ENCODE results near the gene CREB5.
"Not testable (repeated sequence)": the region's sequence is repeated elsewhere in the genome, so short reads cannot be mapped to it uniquely, and the experiment has no call there.

The CREB5 gene

GRCh38 chr7:28815928-28816373 lies 403.6 kb downstream of the CREB5 start:
- no peaks in the 10 kb centered on the region for H3K36me3 ChIP-seq
- no peak overlapping the region for H3K27ac ChIP-seq
- H3K9me3 ChIP-seq (ENCODE audit: severe bottlenecking), result no peaks in the 10 kb centered on the region
- no peak for TF ChIP-seq CTCF (IDR thresholded peaks at IDR 0.05; ENCODE audit: low read depth, low read length)
- no peak for DNase-seq
- no peak overlapping the region for H3K4me3 ChIP-seq (ENCODE audit: low read depth, low read length)
- peaks cover 63% of the 10 kb centered on the region for H3K27me3 ChIP-seq (ENCODE audit: insufficient read depth, low read depth, severe bottlenecking)

- TF ChIP-seq CTCF (IDR thresholded peaks at IDR 0.05; ENCODE audit: low read depth, low read length), result no peak
- H3K4me3 ChIP-seq (ENCODE audit: low read depth, low read length), result no peak overlapping the region
Measured at GRCh38 chr7:28818996-28819395, 406.7 kb downstream of the CREB5 start.

GRCh38 chr7:28823582-28823981 lies 411.3 kb downstream of the CREB5 start:
- DNase-seq, result no peak
- peaks cover 68% of the 10 kb centered on the region for H3K27me3 ChIP-seq (ENCODE audit: insufficient read depth, low read depth, severe bottlenecking)
- no peaks in the 10 kb centered on the region for H3K9me3 ChIP-seq (ENCODE audit: severe bottlenecking)
- TF ChIP-seq CTCF (IDR thresholded peaks at IDR 0.05; ENCODE audit: low read depth, low read length), result no peak
- H3K36me3 ChIP-seq, result no peaks in the 10 kb centered on the region
- no peak overlapping the region for H3K4me3 ChIP-seq (ENCODE audit: low read depth, low read length)
- H3K27ac ChIP-seq, result no peak overlapping the region

More at GRCh38 chr7:28818996-28819395, 406.7 kb downstream of the CREB5 start:
- Histone ChIP-seq H3K36me3 (no peaks in the 10 kb centered on the region), H3K27ac (no peak overlapping the region), H3K9me3 (ENCODE audit: severe bottlenecking) (no peaks in the 10 kb centered on the region), H3K27me3 (ENCODE audit: insufficient read depth, low read depth, severe bottlenecking) (peaks cover 67% of the 10 kb centered on the region)
- DNase-seq, result no peak

GRCh38 chr7:28825817-28826448 lies 413.6 kb downstream of the CREB5 start:
- not testable (repeated sequence) for DNase-seq, H3K27ac ChIP-seq, H3K36me3 ChIP-seq

GRCh38 chr7:28830846-28831245 lies 418.5 kb downstream of the CREB5 start:
- TF ChIP-seq CTCF (IDR thresholded peaks at IDR 0.05; ENCODE audit: low read depth, low read length), result no peak

More at GRCh38 chr7:28825817-28826448, 413.6 kb downstream of the CREB5 start:
- not testable (repeated sequence) for H3K9me3 ChIP-seq (ENCODE audit: severe bottlenecking); H3K4me3 ChIP-seq (ENCODE audit: low read depth, low read length)
- H3K27me3 ChIP-seq (ENCODE audit: insufficient read depth, low read depth, severe bottlenecking), result peaks cover 75% of the 10 kb centered on the region

GRCh38 chr7:28832669-28833068 lies 420.4 kb downstream of the CREB5 start:
- peaks cover 46% of the 10 kb centered on the region for H3K27me3 ChIP-seq (ENCODE audit: insufficient read depth, low read depth, severe bottlenecking)
- no peak overlapping the region for H3K4me3 ChIP-seq (ENCODE audit: low read depth, low read length)
- no peaks in the 10 kb centered on the region for H3K36me3 ChIP-seq
- no peak for TF ChIP-seq CTCF (IDR thresholded peaks at IDR 0.05; ENCODE audit: low read depth, low read length)
- no peak overlapping the region for H3K27ac ChIP-seq
- DNase-seq, result no peak
- H3K9me3 ChIP-seq (ENCODE audit: severe bottlenecking), result no peaks in the 10 kb centered on the region

More at GRCh38 chr7:28830846-28831245, 418.5 kb downstream of the CREB5 start:
- no peak for DNase-seq
- H3K27me3 ChIP-seq (ENCODE audit: insufficient read depth, low read depth, severe bottlenecking), result peaks cover 59% of the 10 kb centered on the region
- H3K27ac ChIP-seq, result no peak overlapping the region
- no peaks in the 10 kb centered on the region for H3K9me3 ChIP-seq (ENCODE audit: severe bottlenecking)
- H3K4me3 ChIP-seq (ENCODE audit: low read depth, low read length), result no peak overlapping the region
- no peaks in the 10 kb centered on the region for H3K36me3 ChIP-seq
